T-helper 2 cell (primary cell): Measurements from ENCODE around the gene TMPRSS2.

Source experiments
- DNase-seq, 5 experiments: peaks; one replicate each; pipeline versions ENCODE4 v3.0.0 to v3.0.0-alpha.2; 2012 to 2022
- total RNA-seq, 2 donors: gene quantifications; one replicate each; lab custom pipeline; 2026; lab: John Stamatoyannopoulos, UW

The TMPRSS2 gene
- 0 reads per million in 2 donors for total RNA-seq

- no peak for DNase-seq
These were observed at the start of gene TMPRSS2 for GRCh38 chr21:41507521-41508414. TSS of gene TMPRSS2 (minus strand) at chr21:41508158. CDS start at chr21:41498133, 10,025 bp downstream.

GRCh38 chr21:41555057-41555456 lies 47.1 kb upstream of the TMPRSS2 start:
- no peak for DNase-seq

- DNase-seq: no peak
These were observed 44.3 kb upstream of the TMPRSS2 start for GRCh38 chr21:41552254-41552653.

- DNase-seq: no peak
These were observed 40.8 kb upstream of the TMPRSS2 start for GRCh38 chr21:41548781-41549180.

- no peak for DNase-seq
These were observed 39.2 kb upstream of the TMPRSS2 start for GRCh38 chr21:41547111-41547510.

- no peak for DNase-seq
These were observed 37.8 kb upstream of the TMPRSS2 start for GRCh38 chr21:41545500-41546359.

GRCh38 chr21:41542727-41543126 lies 34.8 kb upstream of the TMPRSS2 start:
- DNase-seq: no peak

GRCh38 chr21:41537356-41537755 lies 29.4 kb upstream of the TMPRSS2 start:
- DNase-seq: no peak

GRCh38 chr21:41536827-41537103 lies 28.8 kb upstream of the TMPRSS2 start:
- no peak for DNase-seq

- DNase-seq: no peak
These were observed 28.3 kb upstream of the TMPRSS2 start for GRCh38 chr21:41536076-41536826.

GRCh38 chr21:41530366-41530765 lies 22.4 kb upstream of the TMPRSS2 start:
- no peak for DNase-seq

- DNase-seq: no peak
These were observed 21.8 kb upstream of the TMPRSS2 start for GRCh38 chr21:41529769-41530168.

GRCh38 chr21:41526478-41527087 lies 18.6 kb upstream of the TMPRSS2 start:
- no peak for DNase-seq

- DNase-seq: no peak
These were observed 15.2 kb upstream of the TMPRSS2 start for GRCh38 chr21:41523175-41523574.

GRCh38 chr21:41521489-41522027 lies 13.6 kb upstream of the TMPRSS2 start:
- DNase-seq: peak in 1 of 5 experiments; percentile 17

- DNase-seq: peak in 1 of 5 experiments; percentile 2
These were observed 12.8 kb upstream of the TMPRSS2 start for GRCh38 chr21:41520560-41521442.

- DNase-seq: no peak
These were observed 12.0 kb upstream of the TMPRSS2 start for GRCh38 chr21:41519806-41520559.

GRCh38 chr21:41518757-41519156 lies 10.8 kb upstream of the TMPRSS2 start:
- no peak for DNase-seq

- DNase-seq: no peak
These were observed 3.9 kb upstream of the TMPRSS2 start for GRCh38 chr21:41511858-41512257.

GRCh38 chr21:41510500-41510899 lies 2.5 kb upstream of the TMPRSS2 start:
- no peak for DNase-seq
